AG09319 (cell line): Measurements from ENCODE around the gene TMEM18.
A peak's percentile ranks its signal among the peaks of the same experiment; 100 is the strongest.

Source experiments
- DNase-seq: peaks from one replicate; pipeline ENCODE4 v3.0.0-alpha.2; 2010; ENCODE audit warnings: low read depth; ENCODE audit errors: extremely low read depth
- TF ChIP-seq, protein P1 (sequence below): IDR thresholded peaks from 2 replicates; pipeline ENCODE4 v1.5.1; 2011; ENCODE audit warnings: low read depth, mild to moderate bottlenecking, inconsistent platforms, low read length, moderate library complexity

The TMEM18 gene

GRCh38 chr2:717661-718060, 40.5 kb upstream of the TMEM18 start:
- TF ChIP-seq, protein P1, sequence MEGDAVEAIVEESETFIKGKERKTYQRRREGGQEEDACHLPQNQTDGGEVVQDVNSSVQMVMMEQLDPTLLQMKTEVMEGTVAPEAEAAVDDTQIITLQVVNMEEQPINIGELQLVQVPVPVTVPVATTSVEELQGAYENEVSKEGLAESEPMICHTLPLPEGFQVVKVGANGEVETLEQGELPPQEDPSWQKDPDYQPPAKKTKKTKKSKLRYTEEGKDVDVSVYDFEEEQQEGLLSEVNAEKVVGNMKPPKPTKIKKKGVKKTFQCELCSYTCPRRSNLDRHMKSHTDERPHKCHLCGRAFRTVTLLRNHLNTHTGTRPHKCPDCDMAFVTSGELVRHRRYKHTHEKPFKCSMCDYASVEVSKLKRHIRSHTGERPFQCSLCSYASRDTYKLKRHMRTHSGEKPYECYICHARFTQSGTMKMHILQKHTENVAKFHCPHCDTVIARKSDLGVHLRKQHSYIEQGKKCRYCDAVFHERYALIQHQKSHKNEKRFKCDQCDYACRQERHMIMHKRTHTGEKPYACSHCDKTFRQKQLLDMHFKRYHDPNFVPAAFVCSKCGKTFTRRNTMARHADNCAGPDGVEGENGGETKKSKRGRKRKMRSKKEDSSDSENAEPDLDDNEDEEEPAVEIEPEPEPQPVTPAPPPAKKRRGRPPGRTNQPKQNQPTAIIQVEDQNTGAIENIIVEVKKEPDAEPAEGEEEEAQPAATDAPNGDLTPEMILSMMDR: no peak
- no peak for DNase-seq

- TF ChIP-seq, protein P1: peak; percentile 39
- no peak for DNase-seq
These were observed 38.8 kb upstream of the TMEM18 start for GRCh38 chr2:715854-716560.

DNA sequence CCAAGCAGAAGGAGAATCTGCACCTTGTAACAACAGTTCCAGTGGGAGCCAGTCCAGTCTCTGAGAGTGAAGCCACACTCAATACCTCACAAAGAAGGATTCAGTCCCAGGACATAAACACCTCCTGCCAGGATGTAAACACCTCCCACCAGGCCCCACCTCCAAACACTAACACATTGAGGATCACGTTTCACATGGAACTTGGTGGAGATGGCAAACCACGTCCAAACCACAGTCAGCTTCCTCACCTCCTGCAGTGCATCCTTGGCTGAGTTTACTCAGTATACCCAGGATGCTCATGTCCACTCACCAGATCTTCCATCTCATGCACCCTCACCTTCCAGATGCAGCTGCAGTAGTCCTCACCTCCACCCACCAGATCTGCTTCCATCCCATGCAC, 37.8 kb upstream of the TMEM18 start:
- DNase-seq: no peak
- TF ChIP-seq, protein P1: no peak

- TF ChIP-seq, protein P1: peak; percentile 84
- peak; percentile 12 for DNase-seq
These were observed 37.0 kb upstream of the TMEM18 start for GRCh38 chr2:714005-714741.

- no peak for DNase-seq
- TF ChIP-seq, protein P1: no peak
These were observed 33.9 kb upstream of the TMEM18 start for GRCh38 chr2:710867-711665.

DNA sequence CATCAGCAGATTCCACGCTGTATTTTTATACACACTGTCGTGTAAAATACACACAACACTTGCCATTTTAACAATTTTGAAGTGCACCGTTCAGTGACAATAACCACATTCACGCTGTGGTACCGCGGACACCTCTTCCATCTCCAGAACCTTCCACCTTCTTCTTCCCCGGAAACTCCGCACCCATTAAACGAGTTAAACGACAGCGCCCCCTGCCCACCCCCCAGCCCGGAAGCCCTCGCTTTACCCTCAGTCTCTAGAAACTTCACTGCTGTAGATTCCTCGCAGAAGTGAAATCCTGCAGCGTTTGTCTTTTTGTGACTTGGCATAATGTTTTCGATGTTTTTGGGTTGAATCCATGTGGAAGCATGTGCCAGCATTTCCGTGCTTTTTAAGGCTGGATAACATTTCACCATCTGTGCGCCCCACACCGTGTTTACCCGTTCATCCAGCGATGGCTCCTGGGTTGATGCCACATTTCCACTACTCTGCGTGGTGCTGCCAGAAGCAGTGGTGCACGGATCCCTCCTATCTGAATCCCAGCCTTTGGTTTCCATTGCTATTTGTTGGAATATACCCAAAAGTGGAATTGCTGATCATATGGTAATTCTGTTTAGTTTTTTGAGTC, 32.0 kb upstream of the TMEM18 start:
- TF ChIP-seq, protein P1: peak; percentile 12
- DNase-seq: no peak
